Mononuclear cell (primary cell): ENCODE results near the gene ZBP1. TPM values are rescaled to one million over a fixed set of nuclear protein-coding genes. Genes with fewer than 3 reads are reported as not detected.

Experiments used
- H3K27me3 ChIP-seq: 2 replicates; pipeline ENCODE4 v1.6.0; 2011; ENCODE audit warnings: low read length, control low read depth; ENCODE audit not compliant: insufficient read depth
- H3K4me1 ChIP-seq: 2 replicates; pipeline ENCODE4 v1.5.1; 2011; ENCODE audit warnings: mild to moderate bottlenecking, low read length, control low read depth; ENCODE audit not compliant: insufficient read depth
- H3K4me3 ChIP-seq: 2 replicates; pipeline ENCODE4 v1.5.1; 2011; ENCODE audit warnings: mild to moderate bottlenecking, low read length, moderate library complexity
- H3K9me3 ChIP-seq: 2 replicates; pipeline ENCODE4 v1.5.1; 2011; ENCODE audit warnings: low read depth, mild to moderate bottlenecking, control low read depth, low read length
- total RNA-seq: library from RNA; depleted of rRNA; stranded (reverse); fragments of >200 nt; gene quantifications from one replicate; pipeline ENCODE4 v1.2.3, GENCODE V29; 2012

The ZBP1 gene
- total RNA-seq, 1 donor: 14.7 TPM

DNA sequence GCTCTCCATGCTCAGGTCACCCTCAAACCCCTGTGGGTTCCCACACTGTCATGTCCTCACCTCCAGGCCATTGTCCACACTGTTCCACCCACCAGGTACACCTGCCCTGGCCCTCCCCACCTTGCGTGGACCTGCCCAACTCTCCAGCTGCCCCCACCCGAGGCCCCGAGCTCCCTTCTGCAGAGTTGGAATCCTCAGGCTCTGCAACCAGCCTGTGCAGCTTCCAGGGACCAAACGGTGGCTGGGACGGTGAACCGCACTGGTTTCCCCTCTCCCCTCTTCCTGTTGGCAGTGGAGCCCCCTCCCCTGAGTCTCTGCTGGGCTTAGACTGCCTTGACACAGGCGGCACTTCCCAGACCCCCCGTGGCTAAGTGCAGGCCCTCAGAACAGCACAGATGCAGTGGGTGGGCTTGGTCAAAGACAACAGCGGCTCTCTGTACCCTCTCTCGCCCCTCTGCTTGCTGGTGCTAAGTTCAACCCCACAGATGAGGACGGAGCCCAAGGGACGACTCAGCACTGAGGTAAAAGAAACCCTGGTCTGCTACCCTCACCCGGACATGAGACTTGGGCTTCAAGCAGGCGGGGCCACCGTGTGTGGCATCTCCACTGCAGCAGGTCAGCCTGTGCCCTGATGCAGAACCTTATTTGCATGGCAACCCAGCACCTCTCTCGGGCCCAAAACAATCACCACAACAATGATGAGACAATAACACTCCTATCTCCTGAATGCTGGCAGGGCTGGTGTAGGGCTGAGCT is 11.0 kb downstream of the ZBP1 start:
- H3K4me1 ChIP-seq: peaks cover 12% of the 10 kb centered on the region
- no peak overlapping the region for H3K4me3 ChIP-seq

DNA sequence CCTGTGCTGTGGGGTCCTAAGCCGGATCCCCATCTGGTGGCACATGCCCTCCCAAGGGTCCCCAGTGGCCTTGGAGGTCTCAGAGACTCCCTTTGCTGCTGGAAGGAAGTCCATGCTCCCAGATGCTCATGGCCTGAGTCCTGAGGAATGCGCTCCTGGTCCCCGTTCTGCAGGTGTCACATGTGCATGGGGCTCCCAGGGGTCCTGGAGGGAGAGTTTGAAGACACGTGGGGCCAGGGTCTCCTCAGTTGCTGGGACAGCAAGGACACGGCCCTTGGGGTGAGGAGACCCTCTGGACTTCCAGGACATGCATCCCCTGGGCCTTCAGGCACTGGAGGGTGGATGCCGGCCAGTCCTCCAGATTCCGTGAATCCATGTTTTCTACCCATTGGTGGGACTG is 11.7 kb downstream of the ZBP1 start:
- no peaks in the 10 kb centered on the region for H3K27me3 ChIP-seq
- H3K4me3 ChIP-seq: no peak overlapping the region
- peaks cover 14% of the 10 kb centered on the region for H3K4me1 ChIP-seq
- no peaks in the 10 kb centered on the region for H3K9me3 ChIP-seq

More for the DNA sequence above, 11.0 kb downstream of the ZBP1 start:
- Histone ChIP-seq H3K27me3 (no peaks in the 10 kb centered on the region), H3K9me3 (no peaks in the 10 kb centered on the region)

DNA sequence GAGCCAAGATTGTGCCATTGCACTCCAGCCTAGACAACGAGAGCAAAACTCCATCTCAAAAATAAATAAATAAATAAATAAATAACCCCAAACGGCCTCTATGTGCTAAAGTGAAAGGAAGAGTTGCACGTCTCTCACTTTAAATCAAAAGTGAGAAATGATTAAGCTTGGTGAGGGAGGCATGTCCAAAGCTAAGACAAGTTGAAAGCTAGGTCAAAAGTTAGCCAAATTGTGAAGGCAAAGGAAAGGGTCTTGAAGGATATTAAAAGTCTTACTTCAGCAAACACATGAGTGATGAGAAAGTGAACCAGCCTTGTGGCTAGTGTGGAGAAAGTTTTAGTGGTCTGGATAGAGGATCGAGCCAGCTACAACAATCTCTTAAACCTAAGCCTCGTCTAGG is 14.3 kb downstream of the ZBP1 start:
- Histone ChIP-seq H3K9me3 (no peaks in the 10 kb centered on the region), H3K27me3 (no peaks in the 10 kb centered on the region), H3K4me3 (no peak overlapping the region), H3K4me1 (peaks cover 14% of the 10 kb centered on the region)

DNA sequence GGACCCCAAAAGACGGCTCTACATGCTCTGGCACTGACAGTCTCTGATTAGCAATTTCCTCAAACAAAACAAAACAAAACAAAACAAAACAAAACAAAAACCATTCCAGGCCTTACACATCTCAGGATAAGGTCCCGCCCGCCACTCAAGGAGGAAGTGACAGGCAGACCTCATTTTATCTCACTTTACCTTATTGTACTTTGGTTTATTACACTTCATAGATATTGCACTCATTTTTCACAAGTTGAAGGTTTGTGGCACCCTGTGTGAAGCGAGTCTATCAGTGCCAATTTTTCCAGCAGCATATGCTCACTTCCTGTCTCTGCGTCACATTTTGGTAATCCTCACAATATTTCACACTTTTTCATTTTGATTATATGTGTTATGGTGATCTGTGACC is 15.2 kb downstream of the ZBP1 start:
- Histone ChIP-seq H3K9me3 (no peaks in the 10 kb centered on the region), H3K4me1 (peaks cover 14% of the 10 kb centered on the region), H3K4me3 (no peak overlapping the region), H3K27me3 (no peaks in the 10 kb centered on the region)

DNA sequence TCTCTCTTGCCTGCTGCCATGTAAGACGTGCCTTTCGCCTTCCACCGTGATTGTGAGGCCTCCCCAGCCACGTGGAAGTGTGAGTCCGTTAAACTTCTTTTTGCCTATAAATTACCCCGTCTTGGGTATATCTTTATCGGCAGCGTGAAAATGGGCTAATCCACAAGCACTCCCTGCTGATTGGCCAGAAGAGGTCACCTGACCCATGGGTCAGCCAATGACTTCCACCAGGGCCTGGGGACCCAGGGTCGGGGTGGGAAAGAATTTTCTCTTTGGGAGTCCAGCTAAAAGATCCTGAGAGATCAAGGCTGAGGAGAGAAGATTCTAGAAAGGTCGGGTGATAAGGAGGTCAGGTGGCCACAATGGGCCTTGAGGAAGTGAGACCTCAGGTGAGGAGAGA is 17.1 kb downstream of the ZBP1 start:
- H3K4me3 ChIP-seq: no peak overlapping the region
- no peaks in the 10 kb centered on the region for H3K9me3 ChIP-seq
- H3K27me3 ChIP-seq: no peaks in the 10 kb centered on the region
- peaks cover 14% of the 10 kb centered on the region for H3K4me1 ChIP-seq

DNA sequence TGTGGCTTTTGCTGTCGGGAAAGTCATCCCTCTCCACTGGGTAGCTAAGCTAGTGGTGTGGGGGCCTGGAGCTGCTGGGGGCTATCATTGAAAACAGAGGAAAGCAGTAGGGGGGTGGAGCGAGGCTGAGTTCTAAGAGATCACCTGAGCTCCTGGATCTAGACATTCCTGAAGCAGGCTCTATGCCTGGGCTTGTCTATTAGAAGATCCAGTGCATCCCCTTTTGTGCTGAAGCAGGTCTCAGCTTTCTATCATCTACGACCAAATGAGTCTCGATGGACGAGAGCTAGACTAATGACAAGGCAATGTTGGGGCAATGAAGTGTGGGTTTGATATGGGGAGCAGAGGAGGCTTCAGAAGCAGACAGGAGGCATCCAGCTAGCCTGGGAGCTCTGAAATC is 18.5 kb downstream of the ZBP1 start:
- H3K4me1 ChIP-seq: peaks cover 20% of the 10 kb centered on the region
- no peaks in the 10 kb centered on the region for H3K27me3 ChIP-seq
- no peak overlapping the region for H3K4me3 ChIP-seq
- no peaks in the 10 kb centered on the region for H3K9me3 ChIP-seq

DNA sequence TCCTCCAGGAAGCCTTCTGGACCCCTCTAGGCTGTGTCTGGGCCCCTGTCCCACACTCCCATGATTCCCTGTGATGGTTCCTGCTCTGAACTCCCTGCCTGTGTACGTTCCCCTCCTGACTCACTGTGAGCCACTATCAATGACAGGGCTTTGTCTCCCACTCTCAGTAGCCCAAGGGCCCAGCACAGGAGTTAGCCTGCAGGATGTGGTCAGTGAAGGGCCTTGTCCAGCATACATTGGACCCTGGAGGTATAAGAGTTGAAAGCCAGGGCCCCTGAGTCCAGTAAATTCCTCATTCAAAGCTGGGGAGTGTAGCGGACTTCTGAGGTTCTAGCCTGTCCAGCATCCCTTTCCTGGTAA is 19.0 kb downstream of the ZBP1 start:
- H3K27me3 ChIP-seq: no peaks in the 10 kb centered on the region
- H3K9me3 ChIP-seq: no peaks in the 10 kb centered on the region
- H3K4me1 ChIP-seq: peaks cover 21% of the 10 kb centered on the region
- H3K4me3 ChIP-seq: no peak overlapping the region

DNA sequence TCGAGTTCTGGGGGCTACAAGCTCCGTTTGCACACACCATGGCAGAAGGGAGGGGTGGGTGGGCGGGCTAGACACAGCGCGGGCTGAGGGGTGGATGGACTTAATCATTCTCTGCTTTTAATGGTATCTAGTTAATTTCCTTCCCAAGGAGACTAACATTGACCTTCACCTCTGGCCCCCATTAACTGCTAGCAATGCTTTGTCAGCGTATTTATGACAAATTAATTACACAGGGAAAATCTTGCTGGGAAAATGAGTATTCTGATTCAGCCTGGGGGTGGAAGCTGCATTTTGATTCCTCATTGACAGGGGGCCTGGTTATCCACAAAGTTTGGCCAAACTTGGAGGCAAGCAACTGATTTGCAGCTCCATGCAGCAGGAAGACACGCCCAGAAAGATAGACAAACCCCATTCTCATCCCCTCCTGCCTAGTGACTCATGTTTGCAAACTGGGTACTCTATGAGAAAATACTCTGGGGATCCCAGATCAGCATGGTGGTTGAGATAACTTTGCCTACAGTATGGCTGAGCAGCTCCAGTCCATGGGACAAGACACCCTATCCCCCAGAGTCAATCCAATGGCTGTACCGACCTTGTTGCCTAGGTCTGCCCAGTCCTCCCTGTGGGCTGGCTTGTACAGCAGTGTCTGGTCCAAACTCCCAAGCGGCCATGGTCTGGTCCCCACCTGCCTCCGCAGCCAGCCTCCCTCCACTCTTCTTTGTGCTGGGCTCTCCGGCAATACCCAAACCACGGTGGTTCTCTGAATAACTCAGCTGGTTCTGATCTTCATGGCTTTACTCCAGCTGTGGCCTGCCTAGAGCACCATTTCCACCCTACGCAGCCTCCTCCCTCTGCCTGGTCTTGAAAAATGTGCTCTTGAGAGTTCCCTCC is 19.7 kb downstream of the ZBP1 start:
- H3K27me3 ChIP-seq: no peaks in the 10 kb centered on the region
- no peak overlapping the region for H3K4me3 ChIP-seq
- H3K4me1 ChIP-seq: peaks cover 18% of the 10 kb centered on the region
- H3K9me3 ChIP-seq: no peaks in the 10 kb centered on the region

DNA sequence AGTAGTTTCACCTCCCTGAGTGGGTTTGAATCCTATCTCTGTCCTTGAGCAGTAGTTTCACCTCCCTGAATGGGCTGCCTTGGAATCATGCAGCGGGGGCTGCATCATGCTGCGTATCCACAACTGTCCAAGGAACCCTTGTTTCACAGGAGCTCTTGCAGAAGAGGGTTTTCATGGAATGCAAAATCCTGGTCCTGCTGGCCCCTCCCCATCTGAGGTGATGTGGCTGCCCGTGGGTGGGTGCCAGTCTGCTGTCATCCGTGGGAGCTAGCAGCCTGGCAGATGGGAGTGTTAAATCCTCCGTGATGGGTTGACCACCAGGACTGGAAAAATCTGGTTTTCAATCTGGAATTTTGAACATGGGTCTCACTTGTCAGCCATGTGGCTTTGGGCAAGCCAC is 21.7 kb downstream of the ZBP1 start:
- H3K4me1 ChIP-seq: peaks cover 9% of the 10 kb centered on the region
- no peaks in the 10 kb centered on the region for H3K27me3 ChIP-seq
- H3K9me3 ChIP-seq: no peaks in the 10 kb centered on the region
- H3K4me3 ChIP-seq: no peak overlapping the region

DNA sequence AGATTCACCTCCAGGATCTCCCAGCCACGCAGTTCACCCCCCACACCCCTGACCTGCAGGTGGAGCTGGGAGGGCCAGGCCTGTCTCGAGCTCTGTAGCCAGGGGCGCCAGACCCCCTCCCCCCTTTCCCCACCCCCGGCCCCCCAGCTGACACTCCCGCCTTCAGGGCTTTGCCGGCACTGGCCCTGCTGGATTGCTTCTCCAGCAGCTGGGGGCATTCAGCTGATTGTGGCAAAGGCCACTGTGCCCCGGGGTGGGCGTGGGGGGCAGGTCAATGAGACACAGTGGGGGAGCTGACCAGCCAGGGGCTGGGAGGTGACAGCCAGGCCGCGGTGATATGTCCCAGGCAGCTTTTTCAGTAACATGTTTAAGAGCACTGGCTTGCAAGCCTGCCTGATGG is 22.2 kb downstream of the ZBP1 start:
- H3K4me1 ChIP-seq: peaks cover 9% of the 10 kb centered on the region
- H3K9me3 ChIP-seq: no peaks in the 10 kb centered on the region
- H3K4me3 ChIP-seq: no peak overlapping the region
- H3K27me3 ChIP-seq: no peaks in the 10 kb centered on the region

DNA sequence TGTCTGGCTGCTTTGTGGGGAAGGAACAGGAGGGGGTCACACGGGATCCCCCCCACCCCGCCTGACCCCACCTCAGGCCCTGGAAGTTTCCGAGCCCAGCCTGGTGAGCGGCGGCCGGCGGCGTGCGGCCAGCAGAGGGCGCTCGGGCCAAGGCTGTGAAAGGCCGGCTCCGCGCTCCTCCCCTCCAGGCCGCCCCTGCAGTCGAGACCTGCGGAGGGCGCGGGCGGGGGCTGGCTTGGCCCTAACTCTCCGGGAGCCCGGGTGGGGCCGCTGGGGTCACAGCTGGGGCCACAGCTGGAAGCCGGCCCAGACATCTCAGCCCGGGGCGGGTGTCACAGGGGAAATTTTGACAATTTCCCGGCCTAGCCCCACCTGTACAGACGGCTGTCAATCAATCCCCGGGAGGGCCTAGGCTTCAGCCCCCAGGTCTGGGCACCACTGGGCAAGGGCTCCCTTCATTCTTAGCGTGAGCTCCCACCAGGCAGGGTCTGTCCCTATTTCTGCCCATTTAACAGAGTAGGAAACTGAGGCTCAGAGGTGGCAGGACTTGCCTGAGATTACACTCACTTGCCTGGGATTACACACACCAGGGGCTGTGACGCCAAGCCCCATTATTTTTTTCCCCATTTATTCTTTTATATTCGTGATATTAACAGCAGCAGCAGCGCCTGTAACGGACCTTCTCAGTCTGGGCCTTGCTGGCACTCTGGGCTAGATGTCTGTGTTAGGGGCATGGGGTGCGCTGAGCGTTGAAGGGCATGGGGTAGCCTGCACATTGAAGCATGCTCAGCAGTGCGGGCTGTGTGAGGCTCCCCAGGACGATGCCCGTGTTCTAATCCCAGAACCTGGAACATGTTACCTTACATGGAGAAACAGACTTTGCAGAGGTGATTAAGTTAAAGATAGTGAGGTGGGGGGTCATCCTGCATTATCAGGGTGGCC is 23.0 kb downstream of the ZBP1 start:
- peaks cover 9% of the 10 kb centered on the region for H3K4me1 ChIP-seq
- no peak overlapping the region for H3K4me3 ChIP-seq
- no peaks in the 10 kb centered on the region for H3K9me3 ChIP-seq
- H3K27me3 ChIP-seq: no peaks in the 10 kb centered on the region

DNA sequence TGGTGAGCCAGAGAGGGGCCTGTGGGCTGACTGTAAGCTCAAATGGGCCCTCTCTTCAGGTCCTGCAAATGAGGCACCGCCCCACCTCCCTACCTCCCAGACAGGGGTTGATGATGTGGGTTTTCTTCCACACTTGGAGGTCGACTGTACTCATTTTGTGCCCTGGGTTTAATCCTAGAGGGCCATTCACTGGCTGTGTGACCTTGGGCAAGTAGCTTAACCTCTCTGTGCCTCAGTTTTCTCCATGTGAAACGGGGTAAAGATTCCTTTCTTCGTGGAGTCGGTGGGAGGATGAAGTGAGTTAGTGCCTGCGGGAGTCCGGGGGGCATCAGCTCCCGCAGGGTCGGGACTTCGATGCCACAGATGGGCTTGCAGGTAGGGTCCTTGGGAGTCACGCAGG is 23.9 kb downstream of the ZBP1 start:
- H3K4me1 ChIP-seq: peaks cover 9% of the 10 kb centered on the region
- no peaks in the 10 kb centered on the region for H3K27me3 ChIP-seq
- H3K4me3 ChIP-seq: no peak overlapping the region
- H3K9me3 ChIP-seq: no peaks in the 10 kb centered on the region

DNA sequence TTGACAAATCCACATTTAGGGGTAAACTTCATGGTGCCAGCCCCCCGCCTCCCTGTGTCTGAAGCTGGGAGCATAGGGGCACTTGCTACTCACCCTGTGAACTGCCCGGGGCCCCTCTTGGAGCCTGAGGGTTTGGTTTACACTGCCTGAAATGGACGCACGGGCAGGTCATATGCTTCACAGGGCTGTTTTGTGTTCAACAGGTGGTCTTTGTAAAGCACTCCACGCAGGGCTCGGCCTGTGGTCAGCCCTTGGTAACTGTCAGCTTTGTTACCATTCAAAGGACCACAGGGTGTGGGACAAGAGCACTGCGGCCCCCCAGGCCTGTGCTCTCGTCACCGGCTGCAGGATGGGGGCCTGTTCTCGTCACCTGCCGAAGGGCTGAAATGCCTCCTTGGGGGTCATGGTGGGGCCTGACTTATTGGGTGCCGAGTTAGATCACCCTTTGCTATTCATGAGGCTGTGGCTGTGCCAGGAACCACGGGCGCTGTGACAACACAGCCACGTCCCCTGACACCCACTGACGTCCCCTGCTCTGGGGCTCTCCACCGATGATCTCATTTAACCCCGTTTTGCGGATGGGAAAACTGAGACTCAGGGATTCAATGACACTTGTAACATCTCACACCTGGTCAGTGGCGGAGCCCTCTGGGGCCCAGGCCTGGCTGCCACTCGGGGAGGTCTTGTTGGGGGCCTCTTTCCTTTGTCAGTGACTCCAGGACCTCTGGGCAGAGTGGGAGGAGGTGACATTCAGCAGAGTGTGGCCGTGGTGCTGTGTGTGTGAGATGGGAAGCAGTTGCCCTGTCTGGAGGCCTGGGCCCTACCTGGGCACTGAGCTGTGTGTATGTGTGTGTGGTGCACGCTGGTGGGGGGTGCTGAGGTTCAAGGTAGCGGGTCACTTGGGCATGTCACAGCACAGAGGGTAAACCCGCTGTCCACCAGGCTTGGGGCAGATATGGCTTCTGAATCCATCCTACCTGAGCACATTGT is 24.9 kb downstream of the ZBP1 start:
- no peak overlapping the region for H3K4me3 ChIP-seq
- H3K9me3 ChIP-seq: no peaks in the 10 kb centered on the region
- peaks cover 9% of the 10 kb centered on the region for H3K4me1 ChIP-seq
- H3K27me3 ChIP-seq: no peaks in the 10 kb centered on the region
